MM.1S (cell line): ENCODE results near the gene STAT3.

Source experiments
- DNase-seq: peaks from one replicate; pipeline ENCODE4 v3.0.0-alpha.2; 2015
- H2AFZ ChIP-seq: fragments of 300-600 bp; sonication (generic); 2 replicates; pipeline ENCODE4 v1.6.0; 2016; ENCODE audit warnings: antibody characterized with exemption, low read length
- H3F3A ChIP-seq: fragments of 300-600 bp; sonication (generic); 2 replicates; pipeline ENCODE4 v1.6.1; 2016; ENCODE audit warnings: mild to moderate bottlenecking, antibody characterized with exemption, low read length, moderate library complexity, mixed read lengths; ENCODE audit not compliant: insufficient read depth
- H3K27ac ChIP-seq: fragments of 300-600 bp; sonication (generic); 2 replicates; pipeline ENCODE4 v1.5.1; 2016; ENCODE audit warnings: mild to moderate bottlenecking, low read length
- H3K27me3 ChIP-seq: fragments of 300-600 bp; sonication (generic); replicated peaks from 2 replicates; pipeline ENCODE4 v1.6.0; 2016; ENCODE audit warnings: low read length; ENCODE audit not compliant: insufficient read depth
- H3K36me3 ChIP-seq: fragments of 300-600 bp; sonication (generic); replicated peaks from 2 replicates; pipeline ENCODE4 v1.6.1; 2016; ENCODE audit warnings: mild to moderate bottlenecking, low read length, mixed read lengths; ENCODE audit not compliant: insufficient read depth
- H3K4me1 ChIP-seq: fragments of 300-600 bp; sonication (generic); 2 replicates; pipeline ENCODE4 v1.6.1; 2016; ENCODE audit warnings: low read length, mixed read lengths
- H3K4me2 ChIP-seq: fragments of 300-600 bp; sonication (generic); 2 replicates; pipeline ENCODE4 v1.6.0; 2016; ENCODE audit warnings: low read depth, low read length
- H3K4me3 ChIP-seq: fragments of 300-600 bp; sonication (generic); 2 replicates; pipeline ENCODE4 v1.5.1; 2016; ENCODE audit warnings: low read length, mixed read lengths
- H3K79me2 ChIP-seq: fragments of 300-600 bp; sonication (generic); 2 replicates; pipeline ENCODE4 v1.6.1; 2016; ENCODE audit warnings: mixed run types, low read length, mixed read lengths
- H3K9ac ChIP-seq: fragments of 300-600 bp; sonication (generic); 2 replicates; pipeline ENCODE4 v1.6.1; 2016; ENCODE audit warnings: low read length, mixed read lengths
- H3K9me2 ChIP-seq: fragments of 300-600 bp; sonication (generic); replicated peaks from 2 replicates; pipeline ENCODE4 v1.6.1; 2016; ENCODE audit warnings: mild to moderate bottlenecking, low read length, mixed read lengths; ENCODE audit not compliant: insufficient read depth
- H3K9me3 ChIP-seq: fragments of 300-600 bp; sonication (generic); replicated peaks from 2 replicates; pipeline ENCODE4 v1.6.1; 2016; ENCODE audit warnings: mild to moderate bottlenecking, low read length, mixed read lengths; ENCODE audit not compliant: insufficient read depth
- H4K20me1 ChIP-seq: fragments of 300-600 bp; sonication (generic); 2 replicates; pipeline ENCODE4 v1.6.1; 2016; ENCODE audit warnings: mild to moderate bottlenecking, low read length, moderate library complexity, mixed read lengths; ENCODE audit not compliant: insufficient read depth
- CTCF ChIP-seq: fragments of 300-600 bp; sonication (generic); IDR thresholded peaks from 2 replicates; pipeline ENCODE4 v1.5.1; 2016; ENCODE audit warnings: antibody characterized with exemption, low read length, mixed read lengths
- EZH2 ChIP-seq: fragments of 300-600 bp; sonication (generic); optimal IDR thresholded peaks from 2 replicates; pipeline ENCODE3; 2017; ENCODE audit warnings: low read depth, mild to moderate bottlenecking, antibody characterized with exemption, low read length, mixed read lengths
- EZH2phosphoT487 ChIP-seq: fragments of 300-600 bp; sonication (generic); IDR thresholded peaks from 2 replicates; pipeline ENCODE4 v1.6.1; 2018; ENCODE audit warnings: antibody characterized with exemption, low read length

STAT3 gene

GRCh38 chr17:42347606-42348005 is 40.6 kb downstream of the STAT3 start:
- TF ChIP-seq EZH2phosphoT487 (no peak), CTCF (no peak), EZH2 (no peak)
- Histone ChIP-seq H3K9me2 (no peaks in the 10 kb centered on the region), H2AFZ (no peak overlapping the region), H3K79me2 (0 out of 2 replicates have a peak, but pooled peaks cover 3% of the 10 kb centered on the region), H3K27me3 (no peaks in the 10 kb centered on the region), H3K36me3 (no peaks in the 10 kb centered on the region), H3K27ac (no peak overlapping the region), H3K4me1 (no peaks in the 10 kb centered on the region), H3K9ac (no peak overlapping the region), H3K4me3 (no peak overlapping the region), H3F3A (no peaks in the 10 kb centered on the region), H4K20me1 (no peaks in the 10 kb centered on the region), H3K4me2 (no peak overlapping the region), H3K9me3 (no peaks in the 10 kb centered on the region)
- no peak for DNase-seq

- H3K4me2 ChIP-seq = no peak overlapping the region
Measured at GRCh38 chr17:42347198-42347597, 41.0 kb downstream of the STAT3 start.

GRCh38 chr17:42346481-42346880 is 41.8 kb downstream of the STAT3 start:
- H3K4me1 ChIP-seq = 0 out of 2 replicates have a peak, but pooled peaks cover under 1% of the 10 kb centered on the region
- no peak for TF ChIP-seq EZH2phosphoT487
- no peak for TF ChIP-seq CTCF
- no peak for TF ChIP-seq EZH2
- H3K36me3 ChIP-seq = no peaks in the 10 kb centered on the region
- H2AFZ ChIP-seq = no peak overlapping the region
- no peaks in the 10 kb centered on the region for H3K79me2 ChIP-seq
- no peak overlapping the region for H3K27ac ChIP-seq
- no peaks in the 10 kb centered on the region for H3K9me3 ChIP-seq
- H3K9me2 ChIP-seq = no peaks in the 10 kb centered on the region
- DNase-seq = no peak
- H4K20me1 ChIP-seq = no peaks in the 10 kb centered on the region
- H3K4me3 ChIP-seq = no peak overlapping the region
- H3K4me2 ChIP-seq = no peak overlapping the region
- H3F3A ChIP-seq = no peaks in the 10 kb centered on the region
- H3K27me3 ChIP-seq = no peaks in the 10 kb centered on the region
- H3K9ac ChIP-seq = no peak overlapping the region

More at GRCh38 chr17:42347198-42347597, 41.0 kb downstream of the STAT3 start:
- Histone ChIP-seq H2AFZ (no peak overlapping the region), H3K9me3 (no peaks in the 10 kb centered on the region), H4K20me1 (no peaks in the 10 kb centered on the region), H3K4me1 (no peaks in the 10 kb centered on the region), H3K9ac (no peak overlapping the region), H3K36me3 (no peaks in the 10 kb centered on the region), H3K79me2 (no peaks in the 10 kb centered on the region), H3K4me3 (no peak overlapping the region), H3K27ac (no peak overlapping the region), H3F3A (no peaks in the 10 kb centered on the region), H3K27me3 (no peaks in the 10 kb centered on the region), H3K9me2 (no peaks in the 10 kb centered on the region)
- DNase-seq = no peak
- no peak for TF ChIP-seq EZH2phosphoT487
- no peak for TF ChIP-seq EZH2
- no peak for TF ChIP-seq CTCF
